Ectodermal cell (in vitro differentiated cells): ENCODE results near the gene SPR.

Experiments
- H3K27ac ChIP-seq: 2 replicates; pipeline ENCODE4 v1.7.0; 2013; ENCODE audit warnings: mild to moderate bottlenecking, low read depth, low read length; ENCODE audit not compliant: insufficient read depth, poor library complexity, severe bottlenecking
- H3K27me3 ChIP-seq: 2 replicates; pipeline ENCODE4 v1.7.0; 2013; ENCODE audit warnings: mild to moderate bottlenecking, low read length; ENCODE audit not compliant: insufficient read depth, control insufficient read depth, poor library complexity, severe bottlenecking
- H3K36me3 ChIP-seq: one replicate; pipeline ENCODE4 v1.7.0; 2013; ENCODE audit warnings: low read length; ENCODE audit not compliant: control insufficient read depth, insufficient read depth
- H3K4me1 ChIP-seq: one replicate; pipeline ENCODE4 v1.7.0; 2013; ENCODE audit warnings: low read length; ENCODE audit not compliant: control insufficient read depth, insufficient read depth
- H3K4me3 ChIP-seq: 2 replicates; pipeline ENCODE4 v1.7.0; 2013; ENCODE audit warnings: low read depth, low read length, control low read depth; ENCODE audit not compliant: insufficient read depth
- H3K9me3 ChIP-seq: 2 replicates; pipeline ENCODE4 v1.7.0; 2013; ENCODE audit warnings: mild to moderate bottlenecking, low read length, moderate library complexity; ENCODE audit not compliant: control insufficient read depth
- WGBS, 2 experiments: methylation state at CpG; one replicate each; pipeline ENCODE4 v1.1.7; 2013; ENCODE audit warnings: missing lambda C conversion rate in 2 of 2; 5-methylcytosine and 5-hydroxymethylcytosine counted together

The SPR gene

GRCh38 chr2:72915320-72915906 is 28.2 kb downstream of the SPR start:
- Histone ChIP-seq H3K4me1 (peaks cover 33% of the 10 kb centered on the region), H3K27me3 (peaks cover 100% of the 10 kb centered on the region), H3K9me3 (no peaks in the 10 kb centered on the region), H3K27ac (no peak overlapping the region), H3K36me3 (no peaks in the 10 kb centered on the region), H3K4me3 (peak overlapping the region; percentile 34)
- 1% methylated on average over 26 of the region's 26 CpGs for WGBS, 2 experiments

GRCh38 chr2:72915907-72916742 is 28.9 kb downstream of the SPR start:
- H3K4me3 ChIP-seq, result peak overlapping the region; percentile 34
- H3K27me3 ChIP-seq, result peaks cover 100% of the 10 kb centered on the region
- no peaks in the 10 kb centered on the region for H3K36me3 ChIP-seq
- H3K9me3 ChIP-seq, result no peaks in the 10 kb centered on the region
- no peak overlapping the region for H3K27ac ChIP-seq
- 0 to 1% methylated on average over 86 of the region's 86 CpGs for WGBS, 2 experiments
- peaks cover 33% of the 10 kb centered on the region for H3K4me1 ChIP-seq

- Histone ChIP-seq H3K27me3 (peaks cover 100% of the 10 kb centered on the region), H3K9me3 (no peaks in the 10 kb centered on the region), H3K36me3 (no peaks in the 10 kb centered on the region), H3K27ac (no peak overlapping the region), H3K4me3 (peak overlapping the region; percentile 34), H3K4me1 (peaks cover 33% of the 10 kb centered on the region)
- WGBS, 2 experiments, result 1% methylated on average over 29 of the region's 29 CpGs
Observed at GRCh38 chr2:72916743-72917137, 29.5 kb downstream of the SPR start.

GRCh38 chr2:72917138-72917876 is 30.1 kb downstream of the SPR start, which contains the start of gene EMX1:
TSS of gene EMX1 (plus strand) at chr2:72917519. CDS start at chr2:72917853, 334 bp downstream.
- H3K4me1 ChIP-seq, result peaks cover 33% of the 10 kb centered on the region
- H3K9me3 ChIP-seq, result no peaks in the 10 kb centered on the region
- H3K27me3 ChIP-seq, result peaks cover 100% of the 10 kb centered on the region
- H3K4me3 ChIP-seq, result peak within 1 kb of the TSS; percentile 34
- no peak within 1 kb of the TSS for H3K27ac ChIP-seq
- 0% methylated on average over 82 of the region's 82 CpGs for WGBS, 2 experiments
- no peaks in the 10 kb centered on the region for H3K36me3 ChIP-seq

- H3K27me3 ChIP-seq, result peaks cover 100% of the 10 kb centered on the region
- H3K9me3 ChIP-seq, result no peaks in the 10 kb centered on the region
- H3K4me3 ChIP-seq, result peak overlapping the region; percentile 24
- peaks cover 33% of the 10 kb centered on the region for H3K4me1 ChIP-seq
- no peaks in the 10 kb centered on the region for H3K36me3 ChIP-seq
- 0% methylated on average over 89 of the region's 89 CpGs for WGBS, 2 experiments
- H3K27ac ChIP-seq, result no peak overlapping the region
Observed at GRCh38 chr2:72917877-72918553, 30.8 kb downstream of the SPR start.

- Histone ChIP-seq H3K27me3 (peaks cover 100% of the 10 kb centered on the region), H3K4me3 (peak overlapping the region; percentile 23), H3K4me1 (peaks cover 32% of the 10 kb centered on the region), H3K9me3 (no peaks in the 10 kb centered on the region), H3K36me3 (no peaks in the 10 kb centered on the region), H3K27ac (no peak overlapping the region)
- 2% methylated on average over 47 to 48 of the region's 48 CpGs for WGBS, 2 experiments
Observed at GRCh38 chr2:72919414-72920317, 32.5 kb downstream of the SPR start.

GRCh38 chr2:72920318-72921087 is 33.3 kb downstream of the SPR start:
- H3K9me3 ChIP-seq, result no peaks in the 10 kb centered on the region
- H3K27me3 ChIP-seq, result peaks cover 100% of the 10 kb centered on the region
- H3K27ac ChIP-seq, result no peak overlapping the region
- 0% methylated on average over 77 of the region's 77 CpGs for WGBS, 2 experiments
- no peaks in the 10 kb centered on the region for H3K36me3 ChIP-seq
- peak overlapping the region; percentile 23 for H3K4me3 ChIP-seq
- H3K4me1 ChIP-seq, result peaks cover 32% of the 10 kb centered on the region

- H3K9me3 ChIP-seq, result no peaks in the 10 kb centered on the region
- peaks cover 100% of the 10 kb centered on the region for H3K27me3 ChIP-seq
- WGBS, 2 experiments, result 11 to 12% methylated on average over 15 of the region's 15 CpGs
- peaks cover 31% of the 10 kb centered on the region for H3K4me1 ChIP-seq
- peak overlapping the region; percentile 23 for H3K4me3 ChIP-seq
- no peak overlapping the region for H3K27ac ChIP-seq
- no peaks in the 10 kb centered on the region for H3K36me3 ChIP-seq
Observed at GRCh38 chr2:72921088-72921851, 34.1 kb downstream of the SPR start.
